ENCODE results near the gene CTSA.

- TF ChIP-seq POLR2A (IDR thresholded peaks at IDR 0.05; ENCODE audit: low read depth, low read length) = no peak
- no peak for TF ChIP-seq MAFK (IDR thresholded peaks at IDR 0.05; ENCODE audit: low read depth, low read length)
- TF ChIP-seq CTCF (conservative IDR thresholded peaks at IDR 0.05; ENCODE audit: low read depth, low read length) = no peak
- TF ChIP-seq RAD21 (IDR thresholded peaks at IDR 0.05; ENCODE audit: low read length) = no peak
- no peak for TF ChIP-seq RFX5 (IDR thresholded peaks at IDR 0.05; ENCODE audit: low read depth, low read length)
- TF ChIP-seq RCOR1 (IDR thresholded peaks at IDR 0.05; ENCODE audit: insufficient replicate concordance, low read length) = no peak
- no peak for TF ChIP-seq CEBPB (IDR thresholded peaks at IDR 0.05; ENCODE audit: low read depth, low read length)
Measured at GRCh38 chr20:45866454-45866853, 24.7 kb upstream of the CTSA start.
